IMR-90 (cell line): ENCODE data around the gene WDR76.

Source experiments
- BHLHE40 ChIP-seq: fragments of 150-350 bp; IDR thresholded peaks from 2 replicates; pipeline ENCODE4 v1.6.1; 2016; ENCODE audit warnings: mild to moderate bottlenecking, low read depth, low read length
- CTCF ChIP-seq: conservative IDR thresholded peaks from 2 replicates; pipeline ENCODE4 v1.5.1; 2012; ENCODE audit warnings: mild to moderate bottlenecking, low read depth, low read length, improper control_type of control experiment
- POLR2A ChIP-seq: IDR thresholded peaks from 2 replicates; pipeline ENCODE4 v1.6.1; 2012; ENCODE audit warnings: mild to moderate bottlenecking, low read depth, low read length
- RFX5 ChIP-seq: IDR thresholded peaks from 2 replicates; pipeline ENCODE4 v1.8.0; 2012; ENCODE audit warnings: low read depth, mild to moderate bottlenecking, low read length, moderate library complexity

- TF ChIP-seq BHLHE40 (no peak), POLR2A (no peak), RFX5 (no peak), CTCF (no peak)
Observed at GRCh38 chr15:43901495-43901894, 74.7 kb downstream of the WDR76 start.
